SK-N-SH treated with all-trans-retinoic acid at 6 μM for 48 hours (cell line): ENCODE data around the gene FAM181B.

Experiments
- ARNTL ChIP-seq: fragments of 450-650 bp; formaldehyde crosslinking; IDR thresholded peaks from 2 replicates; pipeline ENCODE4 v1.5.0; 2020; ENCODE audit warnings: low read depth, mild to moderate bottlenecking, moderate library complexity, borderline replicate concordance
- BACH2 ChIP-seq: fragments of 250-450 bp; sonication (Bioruptor Pico); IDR thresholded peaks from 2 replicates; pipeline ENCODE4 v1.9.0; 2021; ENCODE audit warnings: mild to moderate bottlenecking, borderline replicate concordance
- CREB5 ChIP-seq: fragments of 250-450 bp; sonication (Bioruptor Pico); IDR thresholded peaks from 2 replicates; pipeline ENCODE4 v1.5.1; 2020; ENCODE audit warnings: low read depth, mild to moderate bottlenecking, moderate library complexity
- CSDC2 ChIP-seq: fragments of 250-450 bp; sonication (Bioruptor Pico); IDR thresholded peaks from 2 replicates; pipeline ENCODE4 v1.5.0; 2020; ENCODE audit warnings: mild to moderate bottlenecking, moderate library complexity
- ISL1 ChIP-seq: fragments of 250-450 bp; sonication (Bioruptor Pico); IDR thresholded peaks from 2 replicates; pipeline ENCODE4 v2.1.2; 2022; ENCODE audit warnings: mild to moderate bottlenecking, moderate library complexity
- RARB ChIP-seq: fragments of 250-450 bp; sonication (Bioruptor Pico); IDR thresholded peaks from 2 replicates; pipeline ENCODE4 v1.8.0; 2021; ENCODE audit warnings: mild to moderate bottlenecking, moderate library complexity
- SNAI2 ChIP-seq: fragments of 250-450 bp; sonication (Bioruptor Pico); IDR thresholded peaks from 2 replicates; pipeline ENCODE4 v1.5.0; 2020; ENCODE audit warnings: mild to moderate bottlenecking, moderate library complexity
- TCF4 ChIP-seq: fragments of 250-450 bp; sonication (Bioruptor Pico); IDR thresholded peaks from 2 replicates; pipeline ENCODE4 v1.8.0; 2021; ENCODE audit warnings: mild to moderate bottlenecking, moderate library complexity, borderline replicate concordance
- TOX ChIP-seq: fragments of 250-450 bp; sonication (Bioruptor Pico); IDR thresholded peaks from 2 replicates; pipeline ENCODE4 v1.8.0; 2021; ENCODE audit warnings: mild to moderate bottlenecking, moderate library complexity, borderline replicate concordance
- ZC3H10 ChIP-seq: fragments of 250-450 bp; sonication (Bioruptor Pico); IDR thresholded peaks from 2 replicates; pipeline ENCODE4 v1.5.1; 2021; ENCODE audit warnings: mild to moderate bottlenecking, moderate library complexity
- ZFP3 ChIP-seq: fragments of 250-450 bp; sonication (Bioruptor Pico); IDR thresholded peaks from 2 replicates; pipeline ENCODE4 v1.5.0; 2020; ENCODE audit warnings: mild to moderate bottlenecking, moderate library complexity
- ZFP30 ChIP-seq: fragments of 450-650 bp; formaldehyde crosslinking; IDR thresholded peaks from 2 replicates; pipeline ENCODE4 v1.5.0; 2022; ENCODE audit warnings: mild to moderate bottlenecking, moderate library complexity
- ZNF70 ChIP-seq: fragments of 450-650 bp; formaldehyde crosslinking; IDR thresholded peaks from 2 replicates; pipeline ENCODE4 v1.5.0; 2020; ENCODE audit warnings: mild to moderate bottlenecking, moderate library complexity
- TF ChIP-seq, protein P1 (sequence below): fragments of 250-450 bp; sonication (Bioruptor Pico); IDR thresholded peaks from 2 replicates; pipeline ENCODE4 v1.8.0; 2020; ENCODE audit warnings: mild to moderate bottlenecking, moderate library complexity, borderline replicate concordance

- no peak for TF ChIP-seq ZFP30 (CRISPR knock-in tag)
- TF ChIP-seq SNAI2 (CRISPR knock-in tag) = no peak
- no peak for TF ChIP-seq ZNF70 (CRISPR knock-in tag)
- no peak for TF ChIP-seq ZFP3 (CRISPR knock-in tag)
- no peak for TF ChIP-seq BACH2
- no peak for TF ChIP-seq RARB (CRISPR knock-in tag)
- TF ChIP-seq, protein P1, sequence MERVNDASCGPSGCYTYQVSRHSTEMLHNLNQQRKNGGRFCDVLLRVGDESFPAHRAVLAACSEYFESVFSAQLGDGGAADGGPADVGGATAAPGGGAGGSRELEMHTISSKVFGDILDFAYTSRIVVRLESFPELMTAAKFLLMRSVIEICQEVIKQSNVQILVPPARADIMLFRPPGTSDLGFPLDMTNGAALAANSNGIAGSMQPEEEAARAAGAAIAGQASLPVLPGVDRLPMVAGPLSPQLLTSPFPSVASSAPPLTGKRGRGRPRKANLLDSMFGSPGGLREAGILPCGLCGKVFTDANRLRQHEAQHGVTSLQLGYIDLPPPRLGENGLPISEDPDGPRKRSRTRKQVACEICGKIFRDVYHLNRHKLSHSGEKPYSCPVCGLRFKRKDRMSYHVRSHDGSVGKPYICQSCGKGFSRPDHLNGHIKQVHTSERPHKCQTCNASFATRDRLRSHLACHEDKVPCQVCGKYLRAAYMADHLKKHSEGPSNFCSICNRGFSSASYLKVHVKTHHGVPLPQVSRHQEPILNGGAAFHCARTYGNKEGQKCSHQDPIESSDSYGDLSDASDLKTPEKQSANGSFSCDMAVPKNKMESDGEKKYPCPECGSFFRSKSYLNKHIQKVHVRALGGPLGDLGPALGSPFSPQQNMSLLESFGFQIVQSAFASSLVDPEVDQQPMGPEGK (CRISPR knock-in tag) = no peak
- TF ChIP-seq TCF4 (CRISPR knock-in tag) = peak; percentile 30; the same call in 1 of the 2 replicates
- TF ChIP-seq ISL1 (CRISPR knock-in tag) = no peak
- TF ChIP-seq CSDC2 (CRISPR knock-in tag) = no peak
- no peak for TF ChIP-seq ARNTL (CRISPR knock-in tag)
- no peak for TF ChIP-seq TOX (CRISPR knock-in tag)
- no peak for TF ChIP-seq CREB5 (CRISPR knock-in tag)
- no peak for TF ChIP-seq ZC3H10 (CRISPR knock-in tag)
Measured at GRCh38 chr11:82682003-82682751, 51.5 kb downstream of the FAM181B start.
